Left colon (tissue), 2 donors: ENCODE data around the gene ZNF282. TPM values are rescaled to one million over a fixed set of nuclear protein-coding genes. Genes with fewer than 3 reads are reported as not detected.

ENCODE experiments used
- ATAC-seq: fragments of 200-7000 bp; cut with Tn5 transposase; one replicate; pipeline ENCODE4 v1.9.1; 2020; ENCODE audit warnings: mild to moderate bottlenecking, moderate library complexity
- DNase-seq, 2 donors: peaks; one replicate each; pipeline ENCODE4 v3.0.0-alpha.2; 2020
- intact Hi-C, 2 donors: fragments of 100-400 bp; cut with DNase I in 1 of 2; cut with micrococcal nuclease in 1 of 2; formaldehyde crosslinking; loops; one replicate each; pipeline versions ENCODE4 v1.11.2 to v1.14.0; 2022; cut with DNase I, micrococcal nuclease
- total RNA-seq, 2 donors: library from RNA; stranded (reverse); fragmentation: NEBNext Ultra II Directional; extraction: Animal tissue kit (Norgen Biotek cat#: 25700); gene quantifications; one replicate each; pipeline ENCODE4 v1.2.1, GENCODE V29; 2021
- donor health status: DM: no; HTN: no; CAD: no.
- donor health status: DM: yes; HTN: yes; CAD: no.

ZNF282 gene
- total RNA-seq, 2 donors from 2014 or later: 24.2 to 25.0 TPM

GRCh38 chr7:149188213-149188612 is 7.1 kb upstream of the ZNF282 start:
- DNase-seq (no peak), ATAC-seq (no peak)
- intact Hi-C loops: no loop called here

GRCh38 chr7:149188637-149189259 is 6.6 kb upstream of the ZNF282 start:
- ATAC-seq: no peak
- intact Hi-C loops: no loop called here
- DNase-seq: no peak

DNA sequence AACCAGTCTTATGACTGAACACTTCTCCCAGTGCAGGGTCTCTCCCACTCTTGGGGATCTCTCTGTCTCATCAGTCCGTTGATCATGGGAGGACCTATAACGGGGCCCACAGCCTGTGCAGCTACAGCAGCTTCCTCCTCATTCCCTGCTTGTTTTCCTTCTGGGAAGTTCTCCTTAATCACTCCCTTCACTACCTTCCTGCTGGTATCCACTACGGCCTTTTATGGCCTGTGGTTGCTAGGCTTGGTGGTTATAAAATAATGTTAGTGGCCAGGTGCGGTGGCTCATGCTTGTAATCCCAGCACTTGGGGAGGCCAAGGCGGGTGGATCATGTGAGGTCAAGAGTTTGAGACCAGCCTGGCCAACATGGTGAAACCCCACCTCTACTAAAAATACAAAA is 3.5 kb upstream of the ZNF282 start:
- ATAC-seq (peak; percentile 76), DNase-seq (peak; percentile 60 to 81)
- intact Hi-C loops: no loop called here

- intact Hi-C loops: no loop called here
- DNase-seq: no peak
- no peak for ATAC-seq
Observed at GRCh38 chr7:149194799-149195179, 557 bp upstream of the ZNF282 start.

DNA sequence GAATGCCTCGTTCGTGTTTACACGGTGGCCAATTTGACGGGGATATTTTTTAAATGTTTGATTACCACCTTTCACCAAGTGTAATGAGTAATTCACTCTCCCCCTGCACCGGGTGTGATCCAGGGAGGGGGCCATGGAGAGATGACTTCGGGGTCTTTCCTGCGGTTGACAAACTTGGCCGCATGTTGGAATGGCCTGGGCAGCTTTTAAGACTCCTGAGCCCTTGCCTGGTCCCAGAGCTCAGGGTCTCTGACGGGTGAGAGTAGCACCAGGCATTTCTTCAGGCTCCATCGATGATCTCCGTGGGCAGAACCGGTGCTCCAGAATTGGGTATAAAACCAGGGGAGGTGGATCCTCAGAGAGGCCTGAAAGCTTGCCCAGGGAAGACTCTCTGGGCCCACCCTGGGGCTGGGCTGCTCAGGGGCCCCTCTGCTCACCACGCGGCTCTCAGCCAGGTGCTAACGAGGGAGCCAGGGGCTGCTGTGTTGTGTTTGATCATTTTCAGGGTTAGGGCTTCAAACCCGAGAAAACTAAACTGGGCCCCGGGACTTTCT is 882 bp downstream of the ZNF282 start:
- peak; percentile 0 for ATAC-seq
- peak in 1 of 2 donors; percentile 19 for DNase-seq
- intact Hi-C loops: no loop called here

DNA sequence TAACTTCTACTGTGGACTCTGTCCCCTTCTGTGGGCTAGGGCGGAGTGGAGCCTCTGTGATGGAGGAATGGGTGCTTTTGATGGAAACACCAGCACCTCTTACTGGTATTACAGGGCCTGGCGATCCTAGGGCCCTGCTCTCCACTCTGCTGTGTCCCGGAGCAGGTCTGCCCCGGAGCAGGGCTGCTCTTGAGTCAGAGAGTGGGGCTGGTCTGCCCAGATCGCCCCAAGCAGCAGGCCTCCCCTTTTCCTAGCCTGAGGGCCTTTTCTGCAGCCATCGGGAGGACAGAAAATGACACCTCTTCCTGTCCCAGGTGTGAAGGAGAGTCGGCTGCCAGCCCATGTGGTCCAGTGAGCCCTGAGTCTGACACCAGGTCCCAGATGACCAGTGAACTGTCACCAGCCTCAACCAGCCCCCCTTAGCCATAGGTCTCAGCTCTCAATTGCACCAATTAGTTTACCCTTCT is 1.4 kb downstream of the ZNF282 start:
- ATAC-seq (peak; percentile 1), DNase-seq (no peak)
- intact Hi-C loops: no loop called here

- no peak for ATAC-seq
- DNase-seq: no peak
- intact Hi-C loops: no loop called here
Observed at GRCh38 chr7:149197675-149198074, 2.3 kb downstream of the ZNF282 start.

- intact Hi-C loops: no loop called here
- no peak for ATAC-seq
- DNase-seq: no peak
Observed at GRCh38 chr7:149198161-149198816, 2.9 kb downstream of the ZNF282 start.

GRCh38 chr7:149199234-149199995 is 4.1 kb downstream of the ZNF282 start:
- DNase-seq: no peak
- ATAC-seq: no peak
- intact Hi-C loops: no loop called here

- no peak for ATAC-seq
Observed at GRCh38 chr7:149202831-149203231, 7.5 kb downstream of the ZNF282 start.

GRCh38 chr7:149205690-149206381 is 10.5 kb downstream of the ZNF282 start:
- intact Hi-C loops: no loop called here
- peak; percentile 84 for ATAC-seq
- DNase-seq: no peak

More at GRCh38 chr7:149202831-149203231, 7.5 kb downstream of the ZNF282 start:
- DNase-seq: no peak
- intact Hi-C loops: no loop called here

DNA sequence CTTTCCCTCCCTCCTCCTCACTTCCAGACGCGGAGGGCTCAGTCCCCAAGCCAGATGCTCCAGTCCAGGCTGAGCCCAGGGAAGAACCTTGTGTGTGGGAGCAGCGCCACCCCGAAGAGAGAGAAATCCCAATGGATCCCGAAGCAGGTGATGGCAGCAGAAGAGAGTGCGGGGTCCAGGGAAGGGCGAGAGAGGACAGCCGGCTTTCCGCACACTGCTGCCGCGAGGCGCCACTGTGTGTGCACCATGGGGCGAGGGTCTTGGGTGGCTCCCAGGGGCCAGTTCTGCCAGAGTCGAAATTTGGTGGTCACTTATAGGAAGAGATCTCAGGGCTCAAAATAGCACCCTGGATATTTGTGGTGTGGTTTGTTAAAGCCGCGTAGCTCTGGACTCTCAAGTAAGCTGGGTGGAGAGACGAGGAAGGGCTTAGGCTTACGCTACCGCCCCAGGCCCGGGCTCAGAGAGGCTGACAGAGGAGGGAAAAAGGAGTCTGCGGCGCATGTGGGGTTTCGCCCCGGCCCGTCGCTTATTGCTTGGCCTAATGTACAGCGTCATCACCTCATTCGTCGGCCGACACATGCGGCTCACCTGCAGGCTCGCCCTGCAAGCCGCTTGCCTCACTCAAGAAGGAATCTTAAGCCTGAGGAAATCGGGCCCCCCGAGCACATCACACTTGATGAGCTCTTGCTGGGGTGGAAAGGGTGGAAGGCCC is 12.1 kb downstream of the ZNF282 start:
- no peak for ATAC-seq
- intact Hi-C loops: no loop called here

DNA sequence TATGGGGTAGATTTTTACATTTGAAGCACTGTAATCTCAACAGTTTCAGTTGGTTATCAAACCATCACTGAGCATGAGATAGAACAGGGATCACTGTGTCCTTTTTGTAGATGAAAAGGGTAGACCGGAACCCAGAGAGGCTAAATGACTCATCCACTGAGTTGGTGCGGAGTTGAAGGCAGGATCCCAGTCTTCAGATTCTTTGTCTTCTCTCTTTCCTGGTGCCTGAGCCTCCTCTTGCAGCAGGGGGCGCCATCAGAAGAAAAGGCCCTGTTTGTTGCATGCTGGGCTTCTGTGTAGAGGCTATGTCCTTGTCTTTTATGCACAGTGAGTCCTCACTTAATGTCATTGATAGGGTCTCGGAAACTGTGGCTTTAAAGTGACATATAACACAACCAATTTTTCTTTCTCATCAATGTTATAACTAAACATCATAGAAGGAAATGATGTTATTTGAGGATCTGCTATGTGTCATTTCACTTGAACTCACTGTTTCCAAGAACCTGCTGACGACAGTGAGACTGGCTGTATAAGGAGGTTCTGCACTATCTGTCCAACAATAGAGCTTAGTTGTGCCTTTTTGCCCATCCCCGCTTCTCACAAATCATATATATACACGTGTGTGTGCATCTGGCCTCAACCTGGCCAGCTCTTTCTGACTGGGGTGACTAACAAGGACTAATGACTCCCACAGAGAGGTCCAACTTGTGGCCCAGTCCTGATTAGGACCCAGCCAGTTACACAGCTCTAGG is 14.3 kb downstream of the ZNF282 start:
- intact Hi-C loops: no loop called here
- peak; percentile 40 for ATAC-seq
- peak in 1 of 2 donors; percentile 53 for DNase-seq

More for the DNA sequence above, 12.1 kb downstream of the ZNF282 start:
- DNase-seq: no peak

- DNase-seq (no peak), ATAC-seq (no peak)
- intact Hi-C loops: no loop called here
Observed at GRCh38 chr7:149210551-149210950, 15.2 kb downstream of the ZNF282 start.

GRCh38 chr7:149214020-149214720 is 18.8 kb downstream of the ZNF282 start:
- no peak for ATAC-seq
- intact Hi-C loops: no loop called here
- DNase-seq: no peak

- ATAC-seq: no peak
- DNase-seq: no peak
- intact Hi-C loops: no loop called here
Observed at GRCh38 chr7:149216402-149216801, 21.1 kb downstream of the ZNF282 start.

DNA sequence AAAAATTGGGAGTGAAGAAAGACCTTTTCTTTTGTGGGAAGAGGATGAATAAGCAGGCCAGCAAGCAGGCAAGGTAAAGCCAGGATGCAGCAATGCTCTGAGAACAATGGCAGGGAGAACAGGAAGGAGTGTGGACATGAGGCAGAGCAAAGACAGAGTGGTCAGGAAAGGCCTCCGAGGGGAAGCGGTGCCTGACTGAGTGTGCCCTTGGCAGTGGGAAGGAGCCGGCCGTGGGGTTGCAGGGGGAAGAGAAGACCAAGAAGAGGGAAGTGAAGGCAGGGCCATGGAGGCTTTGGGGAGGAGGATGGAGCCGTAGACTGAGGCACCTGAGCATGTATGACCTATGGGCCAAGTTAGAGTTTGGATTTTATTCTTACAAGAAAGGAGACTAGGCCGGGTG is 22.2 kb downstream of the ZNF282 start:
- no peak for DNase-seq
- ATAC-seq: no peak
- intact Hi-C loops: no loop called here
